DND-41 (cell line): ENCODE data around the gene GABRG2.
"Not testable (repeated sequence)": the region's sequence is repeated elsewhere in the genome, so short reads cannot be mapped to it uniquely, and the experiment has no call there.

Experiments
- ATAC-seq: fragments of 200-7000 bp; cut with Tn5 transposase; 3 replicates; pipeline ENCODE4 v1.9.1; 2021; ENCODE audit warnings: low read depth; ENCODE audit not compliant: insufficient read depth
- DNase-seq: peaks from one replicate; pipeline ENCODE4 v3.0.0-alpha.2; 2020
- H2AFZ ChIP-seq: 2 replicates; pipeline ENCODE4 v1.6.0; 2012; ENCODE audit warnings: low read depth, low read length
- H3K27ac ChIP-seq: 2 replicates; pipeline ENCODE4 v1.5.1; 2012; ENCODE audit warnings: low read length, inconsistent platforms
- H3K27me3 ChIP-seq: fragments of 200-600 bp; sonication (generic); 2 replicates; pipeline ENCODE4 v1.6.0; 2012; ENCODE audit warnings: low read length, mild to moderate bottlenecking, inconsistent platforms; ENCODE audit not compliant: insufficient read depth, poor library complexity
- H3K36me3 ChIP-seq: 2 replicates; pipeline ENCODE4 v1.5.1; 2012; ENCODE audit warnings: low read length, inconsistent platforms; ENCODE audit not compliant: insufficient read depth
- H3K4me1 ChIP-seq: 2 replicates; pipeline ENCODE4 v1.5.1; 2012; ENCODE audit warnings: mild to moderate bottlenecking, low read length; ENCODE audit not compliant: insufficient read depth
- H3K4me2 ChIP-seq: 2 replicates; pipeline ENCODE4 v1.6.0; 2012; ENCODE audit warnings: mild to moderate bottlenecking, moderate library complexity, low read length, inconsistent platforms; ENCODE audit not compliant: insufficient read depth
- H3K4me3 ChIP-seq, 2 experiments: fragments of 200-600 bp in 1 of 2; shearing (Covaris generic) in 1 of 2; 2 replicates each; pipeline ENCODE4 v1.5.1; 2012 to 2016; ENCODE audit warnings: inconsistent platforms in 2 of 2, low read length in 2 of 2, mild to moderate bottlenecking in 2 of 2, low read depth in 1 of 2, moderate library complexity in 1 of 2
- H3K79me2 ChIP-seq: 2 replicates; pipeline ENCODE4 v1.6.0; 2012; ENCODE audit warnings: low read length, inconsistent platforms; ENCODE audit not compliant: insufficient read depth
- H3K9ac ChIP-seq: 2 replicates; pipeline ENCODE4 v1.6.0; 2012; ENCODE audit warnings: low read depth, mild to moderate bottlenecking, inconsistent platforms, low read length, moderate library complexity
- H3K9me3 ChIP-seq: 2 replicates; pipeline ENCODE4 v1.5.1; 2012; ENCODE audit warnings: low read length, moderate library complexity, mild to moderate bottlenecking, inconsistent platforms; ENCODE audit not compliant: insufficient read depth, severe bottlenecking
- H4K20me1 ChIP-seq: 2 replicates; pipeline ENCODE4 v1.6.0; 2012; ENCODE audit warnings: low read length; ENCODE audit not compliant: insufficient read depth
- CTCF ChIP-seq: IDR thresholded peaks from 2 replicates; pipeline ENCODE4 v1.5.1; 2012; ENCODE audit warnings: borderline replicate concordance, low read length, moderate library complexity, mild to moderate bottlenecking; ENCODE audit not compliant: poor library complexity, severe bottlenecking; ENCODE audit errors: extremely low read depth
- EZH2 ChIP-seq: IDR thresholded peaks from 3 replicates; pipeline ENCODE4 v1.6.1; 2012; ENCODE audit warnings: borderline replicate concordance, low read depth, mild to moderate bottlenecking, moderate library complexity, low read length, inconsistent platforms; ENCODE audit not compliant: severe bottlenecking

GABRG2 gene

GRCh38 chr5:162037431-162037830 is 30.1 kb upstream of the GABRG2 start:
- no peak for DNase-seq
- no peak overlapping the region for H2AFZ ChIP-seq
- H3K27ac ChIP-seq: no peak overlapping the region
- ATAC-seq: no peak
- H3K79me2 ChIP-seq: no peaks in the 10 kb centered on the region
- H3K27me3 ChIP-seq: no peaks in the 10 kb centered on the region
- H4K20me1 ChIP-seq: no peaks in the 10 kb centered on the region
- no peaks in the 10 kb centered on the region for H3K4me1 ChIP-seq
- H3K9me3 ChIP-seq: no peaks in the 10 kb centered on the region
- no peak overlapping the region for H3K9ac ChIP-seq
- no peaks in the 10 kb centered on the region for H3K36me3 ChIP-seq
- H3K4me3 ChIP-seq: no peak overlapping the region
- TF ChIP-seq EZH2 (no peak), CTCF (no peak)
- no peak overlapping the region for H3K4me2 ChIP-seq

DNA sequence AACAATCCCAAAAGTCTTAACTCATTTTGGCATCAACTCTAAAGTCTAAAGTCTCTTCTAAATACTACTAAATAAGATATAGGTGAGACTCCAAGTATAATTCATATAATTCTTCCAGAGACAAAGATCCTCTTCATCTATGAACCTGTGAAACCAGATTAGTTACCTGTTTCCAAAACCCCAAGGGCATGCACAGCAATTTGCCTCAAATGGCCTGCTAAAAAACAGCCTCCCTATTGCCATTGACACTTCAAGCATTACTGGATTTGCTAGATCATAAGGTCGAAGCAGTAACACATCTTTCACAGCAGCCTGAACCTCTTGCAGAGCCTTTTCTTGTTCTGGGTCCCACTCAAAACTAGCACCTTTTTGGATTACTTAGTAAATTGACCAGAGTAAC is 20.3 kb upstream of the GABRG2 start:
- H2AFZ ChIP-seq: no peak overlapping the region
- H3K36me3 ChIP-seq: no peaks in the 10 kb centered on the region
- no peaks in the 10 kb centered on the region for H3K79me2 ChIP-seq
- H3K27ac ChIP-seq: no peak overlapping the region
- no peaks in the 10 kb centered on the region for H3K27me3 ChIP-seq
- H3K4me3 ChIP-seq: no peak overlapping the region
- H3K9me3 ChIP-seq: no peaks in the 10 kb centered on the region
- TF ChIP-seq CTCF (no peak), EZH2 (no peak)
- DNase-seq (no peak), ATAC-seq (no peak)
- no peaks in the 10 kb centered on the region for H3K4me1 ChIP-seq
- H4K20me1 ChIP-seq: no peaks in the 10 kb centered on the region
- H3K4me2 ChIP-seq: no peak overlapping the region
- H3K9ac ChIP-seq: no peak overlapping the region

- Histone ChIP-seq H2AFZ (no peak overlapping the region), H4K20me1 (no peaks in the 10 kb centered on the region), H3K79me2 (no peaks in the 10 kb centered on the region), H3K9ac (no peak overlapping the region), H3K36me3 (no peaks in the 10 kb centered on the region), H3K4me2 (no peak overlapping the region), H3K27ac (no peak overlapping the region), H3K4me1 (no peaks in the 10 kb centered on the region), H3K27me3 (no peaks in the 10 kb centered on the region), H3K4me3 (no peak overlapping the region), H3K9me3 (no peaks in the 10 kb centered on the region)
- ATAC-seq (no peak), DNase-seq (no peak)
- TF ChIP-seq EZH2: no peak
- TF ChIP-seq CTCF: no peak
These were observed 14.9 kb upstream of the GABRG2 start for GRCh38 chr5:162052676-162053075.

- not testable (repeated sequence) for H4K20me1 ChIP-seq, H2AFZ ChIP-seq, H3K27me3 ChIP-seq, H3K9ac ChIP-seq, H3K4me1 ChIP-seq, H3K36me3 ChIP-seq, H3K27ac ChIP-seq, H3K9me3 ChIP-seq, H3K4me2 ChIP-seq, ATAC-seq, DNase-seq, H3K79me2 ChIP-seq, H3K4me3 ChIP-seq
These were observed 12.5 kb upstream of the GABRG2 start for GRCh38 chr5:162055095-162055494.
